GM19372 (cell line): ENCODE measurements around the gene SMIM23.

Experiments
- ATAC-seq: cut with Tn5 transposase; IDR thresholded peaks from one replicate; pipeline ENCODE4 v1.9.1; 2021; ENCODE audit warnings: mild to moderate bottlenecking, low read depth, moderate library complexity; ENCODE audit not compliant: unreplicated experiment

SMIM23 gene

DNA sequence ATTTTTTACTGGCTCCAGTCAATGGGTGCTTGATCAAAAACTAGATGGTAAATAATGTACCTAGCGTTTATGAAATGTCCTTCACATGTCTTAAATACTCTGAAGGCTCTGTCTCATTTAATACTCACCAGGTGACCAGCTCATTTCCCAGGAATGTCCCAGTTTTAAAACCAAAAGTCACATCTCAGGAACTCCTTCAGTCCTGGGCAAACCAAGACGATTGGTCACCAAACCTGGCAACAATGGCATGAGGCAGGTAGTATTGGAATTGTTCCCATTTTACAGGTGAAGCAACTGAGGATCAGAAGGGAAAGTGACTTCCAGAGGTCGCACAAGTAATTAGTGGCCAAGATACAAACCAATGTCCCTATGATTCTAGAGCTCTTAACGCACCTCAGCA lies 27.7 kb downstream of the SMIM23 start:
- no peak for ATAC-seq

DNA sequence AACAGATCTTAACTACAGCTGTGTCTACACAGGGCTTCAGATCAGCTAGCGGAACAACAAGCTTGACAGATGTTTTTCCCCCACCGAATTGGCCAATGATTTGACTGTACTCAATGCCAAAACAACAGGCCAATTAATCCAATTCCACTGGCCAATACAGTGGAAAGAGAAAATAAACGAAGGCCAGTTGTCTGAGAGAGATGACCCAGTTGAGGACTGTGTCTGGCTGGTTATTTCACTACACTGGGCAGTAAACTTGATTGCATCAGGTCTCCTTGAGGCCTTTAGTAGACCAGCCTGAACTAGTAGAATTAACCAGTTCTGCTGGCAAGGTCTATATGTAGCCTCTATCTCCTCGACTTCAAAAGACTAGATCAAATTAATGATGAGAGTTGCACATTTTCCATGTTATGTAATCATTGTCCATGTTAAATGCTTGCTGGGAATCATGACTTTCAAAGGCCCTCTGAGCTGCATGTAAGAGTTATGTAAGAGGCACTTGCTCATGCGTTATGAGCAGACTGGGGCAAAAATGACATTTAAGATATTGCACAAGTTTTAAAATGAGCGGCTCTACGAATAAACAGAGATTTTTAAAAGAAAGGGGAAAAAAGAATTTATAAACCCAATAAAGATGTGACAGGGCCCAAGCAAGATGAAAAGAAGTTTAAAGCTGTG lies 28.3 kb downstream of the SMIM23 start:
- no peak for ATAC-seq

DNA sequence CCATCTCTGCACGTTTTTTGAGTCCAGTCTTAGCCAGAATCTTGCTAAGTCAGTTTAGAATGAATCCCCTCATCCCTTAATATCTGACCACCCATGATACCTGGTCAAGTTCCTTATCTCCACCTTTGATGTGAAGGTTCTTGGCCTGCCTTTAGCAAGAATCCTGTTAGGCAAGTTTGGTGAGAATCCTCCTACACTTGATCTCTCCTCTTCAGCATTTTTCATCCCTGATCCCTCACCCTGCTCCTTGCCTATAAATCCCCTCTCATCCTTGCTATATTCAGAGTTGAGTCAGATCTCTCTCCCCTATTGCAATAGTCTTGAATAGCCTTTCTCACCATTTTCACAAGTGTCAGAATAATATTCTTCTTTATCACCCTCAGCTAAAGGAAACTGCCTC lies 31.0 kb downstream of the SMIM23 start:
- ATAC-seq: no peak

DNA sequence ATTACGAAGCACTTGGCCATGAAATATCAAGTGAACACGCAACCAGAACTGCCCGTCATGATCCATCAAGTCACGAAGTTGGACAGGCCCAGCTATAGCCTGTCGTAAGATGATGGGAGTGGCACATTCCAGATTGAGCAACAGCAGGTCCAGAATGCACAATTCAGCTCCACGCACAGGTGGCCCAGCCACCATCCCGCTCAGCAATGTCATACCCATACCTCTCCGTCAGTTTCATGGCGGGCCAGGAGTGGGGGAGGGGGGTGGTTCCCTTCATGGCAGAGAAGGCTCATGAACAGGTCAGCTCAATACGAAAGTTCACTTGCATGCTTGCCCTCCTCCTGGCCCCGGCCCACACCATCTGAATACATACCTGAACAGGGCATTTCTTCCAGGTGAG lies 34.9 kb downstream of the SMIM23 start:
- no peak for ATAC-seq

DNA sequence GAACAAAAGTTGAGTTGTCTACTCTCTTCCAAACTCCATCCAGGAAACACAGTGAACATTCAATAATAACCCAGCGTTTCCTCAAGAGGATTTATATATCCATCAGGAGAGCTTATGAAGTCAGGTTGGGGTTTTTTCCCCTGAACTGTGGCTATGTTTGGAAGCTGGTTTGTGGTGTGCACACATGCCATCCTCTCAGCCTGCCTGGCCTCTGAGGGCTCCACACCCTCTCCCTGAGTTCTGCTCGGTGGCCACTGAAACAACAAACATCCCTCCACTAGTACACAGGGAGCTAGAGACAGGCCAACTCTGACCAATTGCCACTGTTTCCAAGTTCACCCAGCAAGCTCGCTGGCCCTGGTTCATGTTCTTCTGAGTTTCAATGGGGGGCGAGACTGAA lies 35.7 kb downstream of the SMIM23 start:
- ATAC-seq: no peak

DNA sequence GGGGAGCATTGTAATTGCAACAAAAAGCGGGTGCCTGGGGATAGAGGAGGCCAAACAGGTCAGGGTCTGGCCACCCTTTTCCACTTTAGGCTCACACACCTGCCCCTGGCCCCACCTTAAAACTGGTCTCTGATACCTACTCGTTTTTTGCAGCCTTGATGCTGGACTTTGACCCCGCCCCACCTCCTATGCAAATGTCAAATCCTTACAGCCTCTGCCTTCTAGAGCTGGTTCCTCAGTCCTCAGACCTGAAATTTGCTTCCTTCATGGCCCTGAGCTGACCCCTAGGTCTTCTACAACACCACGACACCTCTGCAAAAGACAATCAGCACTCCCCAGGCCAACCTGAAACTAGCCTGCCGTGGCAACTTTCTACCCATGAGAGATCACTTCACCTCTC lies 37.7 kb downstream of the SMIM23 start:
- ATAC-seq: no peak

DNA sequence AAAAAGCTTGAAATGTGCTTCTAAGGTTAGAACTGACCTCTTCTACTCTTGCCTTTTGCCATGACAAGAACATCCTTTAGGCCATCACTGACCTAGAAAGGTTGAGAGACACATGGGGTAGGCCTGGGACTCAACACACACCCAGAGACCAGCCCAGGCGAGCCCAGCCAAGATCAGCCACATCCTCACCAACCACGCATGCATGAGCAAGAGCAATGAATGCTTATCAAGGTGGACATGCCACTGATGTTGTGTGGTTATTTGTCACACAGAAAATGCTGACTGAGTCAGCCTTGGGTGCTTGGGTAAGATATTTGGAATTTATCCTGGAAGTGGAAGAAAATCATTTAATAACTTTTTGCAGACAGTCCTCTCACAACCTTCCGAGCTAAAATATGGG lies 39.4 kb downstream of the SMIM23 start:
- no peak for ATAC-seq

DNA sequence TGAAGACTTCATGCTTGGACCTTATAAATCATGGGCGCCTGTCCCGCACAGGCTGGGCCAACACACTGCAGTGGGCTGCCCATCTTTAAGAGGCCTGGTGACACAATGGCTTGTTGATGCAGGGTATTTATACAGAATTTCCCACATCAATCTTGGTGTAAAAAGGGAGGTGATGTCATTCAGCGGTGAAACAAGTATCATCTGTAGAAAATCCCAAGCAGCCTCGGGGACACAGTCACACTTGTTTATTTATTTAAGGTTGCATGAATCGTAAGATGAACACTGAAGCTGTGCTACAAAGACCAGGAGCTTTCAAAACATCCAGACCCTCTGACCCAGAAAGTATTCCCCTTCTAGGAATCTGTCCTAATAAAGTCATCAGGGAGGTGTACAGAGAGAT lies 40.5 kb downstream of the SMIM23 start:
- no peak for ATAC-seq

DNA sequence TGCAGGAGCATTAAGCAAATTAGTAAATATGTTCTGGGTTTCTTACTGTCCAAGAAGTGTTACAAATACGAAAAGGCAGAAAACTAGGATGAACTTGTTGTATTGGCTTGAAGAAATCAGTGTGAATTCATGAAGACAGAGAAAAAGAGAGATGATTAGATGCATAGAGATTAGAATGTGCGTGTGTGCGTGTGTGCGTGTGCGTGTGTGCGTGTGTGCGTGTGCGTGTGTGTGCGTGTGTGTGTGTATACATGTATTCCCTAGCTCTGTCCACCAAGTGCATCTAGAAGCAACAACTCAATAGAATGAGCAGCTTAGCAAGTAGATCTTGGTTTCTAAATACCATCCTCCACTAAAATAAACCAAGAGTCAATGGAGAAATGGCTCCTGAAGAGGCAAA lies 41.5 kb downstream of the SMIM23 start:
- no peak for ATAC-seq

DNA sequence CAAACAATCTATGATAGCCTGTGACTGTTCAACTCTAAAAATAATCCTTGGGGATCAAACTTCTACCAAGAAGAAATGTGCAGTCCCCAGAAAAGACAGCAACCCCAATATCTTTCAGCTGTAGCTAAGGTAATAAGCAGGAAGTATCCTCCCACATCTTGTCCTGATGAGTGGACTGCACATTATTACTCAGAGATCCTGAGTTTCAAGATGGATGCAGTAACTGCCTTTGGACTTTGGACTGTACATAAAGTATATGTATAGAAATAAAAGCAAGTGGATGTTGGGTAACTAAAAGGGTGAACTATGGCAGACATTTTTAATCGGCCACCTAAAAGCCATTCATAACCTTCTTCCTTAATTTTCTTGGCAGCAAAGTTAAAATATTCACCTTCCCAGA lies 45.1 kb downstream of the SMIM23 start:
- ATAC-seq: no peak

DNA sequence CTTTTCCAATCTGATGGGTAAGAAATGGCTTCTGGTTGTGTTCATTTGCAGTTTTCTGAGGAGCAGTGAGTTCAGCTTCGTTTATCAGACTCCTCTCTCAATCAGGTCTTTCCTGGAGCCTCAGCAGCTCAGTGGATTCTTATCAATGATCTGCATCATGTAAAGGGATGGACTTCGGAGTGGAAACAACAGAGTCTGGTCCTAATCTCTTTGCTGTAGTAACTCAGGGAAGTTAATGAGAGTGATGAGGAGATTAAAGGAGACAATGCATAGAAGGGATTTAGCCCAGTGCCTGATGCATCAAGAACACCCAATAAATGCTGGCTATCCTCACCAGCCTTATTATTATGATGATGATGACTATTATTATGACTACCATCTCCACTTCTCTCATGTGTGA lies 47.2 kb downstream of the SMIM23 start:
- no peak for ATAC-seq

DNA sequence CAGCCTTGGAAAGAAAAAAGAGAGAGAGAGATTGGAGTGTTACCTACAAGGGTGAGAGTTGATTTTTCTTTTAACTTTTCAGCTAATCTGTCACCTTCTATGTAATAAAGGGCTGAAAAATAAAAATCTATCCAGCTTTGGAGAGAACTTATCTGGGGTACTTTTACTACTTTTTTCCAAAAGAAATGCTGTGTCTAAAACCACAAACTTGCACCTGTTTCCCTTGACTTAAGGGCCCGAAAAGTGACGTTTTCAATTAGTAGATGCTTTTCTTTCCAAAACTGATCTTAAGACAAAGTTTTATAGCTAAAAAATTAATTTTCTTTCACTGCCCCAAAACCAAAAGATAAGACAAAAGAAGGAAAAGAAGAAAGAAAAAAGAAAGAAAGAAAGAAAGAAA lies 48.8 kb downstream of the SMIM23 start:
- no peak for ATAC-seq

DNA sequence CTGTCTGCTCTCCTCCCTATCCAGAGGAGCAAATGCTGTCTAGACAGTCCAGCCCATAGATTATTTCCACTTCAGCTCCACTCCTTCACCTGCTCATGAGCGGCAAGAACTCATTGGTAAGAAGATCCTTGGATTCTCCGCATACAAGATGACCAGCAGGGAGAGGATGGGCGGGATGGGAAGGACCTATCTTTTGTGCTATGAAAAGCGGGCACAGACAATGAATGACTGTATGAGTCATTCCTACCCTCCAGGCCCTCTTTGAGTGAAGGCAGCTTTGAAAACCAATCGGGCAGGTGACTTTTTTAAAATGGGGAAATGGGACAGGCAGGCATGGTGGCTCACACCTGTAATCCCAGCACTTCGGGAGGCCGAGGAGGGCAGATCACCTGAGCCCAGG lies 49.4 kb downstream of the SMIM23 start:
- no peak for ATAC-seq

DNA sequence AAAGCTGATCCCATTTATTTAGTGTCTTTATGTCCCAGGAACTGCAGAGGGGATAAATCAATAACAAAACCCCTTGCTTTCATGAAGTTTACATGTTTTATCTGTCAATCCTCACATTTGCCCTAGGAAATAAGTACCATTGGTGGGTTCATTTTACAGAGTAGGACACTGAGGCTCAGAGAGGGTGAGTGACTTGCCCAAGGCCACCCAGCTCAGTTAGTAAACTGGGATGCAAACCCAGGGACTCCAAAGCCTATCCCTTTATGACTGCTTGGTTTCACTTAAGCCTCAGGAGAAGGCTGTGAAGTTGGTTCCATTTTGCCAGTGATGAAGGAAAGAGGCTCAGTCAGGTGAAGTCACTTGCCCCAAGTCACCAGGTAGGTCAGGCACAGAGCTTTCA lies 51.9 kb downstream of the SMIM23 start:
- ATAC-seq: no peak

DNA sequence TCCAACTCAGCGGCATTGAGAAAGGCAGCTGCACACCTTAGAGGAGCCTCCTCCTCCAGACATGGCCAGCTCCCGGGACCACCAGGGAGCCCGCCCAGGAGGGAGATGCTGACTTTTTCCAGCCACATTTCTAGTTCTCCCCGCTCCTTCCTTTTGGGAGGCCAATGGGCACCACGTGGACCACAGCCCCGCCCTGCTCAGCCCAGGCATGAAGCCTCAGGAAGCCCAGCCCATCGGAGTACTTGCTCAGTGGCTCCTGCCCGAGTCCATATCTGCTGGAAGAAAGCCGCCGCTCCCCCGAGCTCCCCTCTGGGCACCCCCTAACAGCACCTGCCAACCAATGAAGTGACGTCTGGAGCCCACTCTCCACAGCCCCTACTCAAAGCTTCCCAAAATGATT lies 52.4 kb downstream of the SMIM23 start:
- ATAC-seq: no peak

DNA sequence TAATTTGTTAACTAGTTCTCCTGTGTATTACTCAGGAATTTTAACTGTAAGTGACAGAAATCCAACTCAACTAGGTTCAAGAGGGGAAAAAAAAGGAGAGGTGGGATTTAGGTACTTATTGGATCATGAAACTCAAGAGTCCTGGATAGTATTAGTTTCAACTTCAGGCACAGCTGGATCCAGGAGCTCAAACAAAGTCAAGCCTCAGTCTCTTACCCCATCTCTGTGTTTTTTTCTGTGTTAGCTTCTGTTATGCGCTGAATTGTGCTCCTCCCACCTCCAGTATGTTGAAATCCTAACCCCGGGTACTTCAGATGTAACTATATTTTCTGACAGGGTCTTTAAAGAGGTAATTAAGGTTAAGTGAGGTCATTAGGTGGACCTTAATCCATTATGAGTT lies 53.5 kb downstream of the SMIM23 start:
- ATAC-seq: no peak

DNA sequence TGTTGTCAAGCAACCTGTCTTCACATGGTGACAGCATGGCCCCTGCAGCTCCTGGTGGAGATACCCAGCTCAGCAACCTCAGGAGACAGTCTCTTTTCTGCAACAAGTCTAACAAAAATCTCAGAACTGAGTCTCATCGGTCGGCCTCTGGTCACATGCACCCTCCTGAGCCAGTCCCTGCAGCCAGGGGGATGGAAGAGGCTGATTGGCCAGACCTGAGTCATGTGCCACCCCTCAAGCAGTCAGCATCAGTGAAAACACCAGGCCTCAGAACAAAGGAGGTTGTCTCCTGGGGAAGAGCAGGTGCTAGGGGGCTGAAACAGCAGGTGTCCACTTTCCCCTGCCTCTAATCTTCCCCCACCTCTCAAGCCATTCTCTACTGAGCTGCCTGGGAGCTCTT lies 54.4 kb downstream of the SMIM23 start:
- ATAC-seq: no peak
